Left ventricle myocardium inferior (tissue), 1 donor: ENCODE data around the gene MYBPC3. TPM values are rescaled to one million over a fixed set of nuclear protein-coding genes. Genes with fewer than 3 reads are reported as not detected.
A peak's percentile ranks its signal among the peaks of the same experiment; 100 is the strongest.

Experiments
- DNase-seq: peaks from one replicate; pipeline ENCODE4 v3.0.0-alpha.2; 2020
- H3K27ac ChIP-seq: fragments of 200-600 bp; replicated peaks from 2 replicates; pipeline ENCODE4 v1.8.0; 2021
- H3K27me3 ChIP-seq: fragments of 200-600 bp; 2 replicates; pipeline ENCODE4 v1.8.0; 2021; ENCODE audit warnings: low read depth
- H3K36me3 ChIP-seq: fragments of 200-600 bp; 2 replicates; pipeline ENCODE4 v1.8.0; 2021
- H3K4me1 ChIP-seq: fragments of 200-600 bp; 2 replicates; pipeline ENCODE4 v1.8.0; 2021
- H3K4me3 ChIP-seq: fragments of 200-600 bp; 2 replicates; pipeline ENCODE4 v1.8.0; 2021; ENCODE audit warnings: mild to moderate bottlenecking, moderate library complexity
- H3K9me3 ChIP-seq: fragments of 200-600 bp; replicated peaks from 2 replicates; pipeline ENCODE4 v1.8.0; 2021
- intact Hi-C: fragments of 100-400 bp; cut with micrococcal nuclease; formaldehyde crosslinking; loops from one replicate; pipeline ENCODE4 v1.11.0; 2022
- total RNA-seq: library from RNA; stranded (reverse); fragmentation: NEBNext Ultra II Directional; extraction: Animal tissue kit (Norgen Biotek cat#: 25700); gene quantifications from one replicate; pipeline ENCODE4 v1.2.1, GENCODE V29; 2021
- TF ChIP-seq, protein P1 (sequence below): fragments of 200-600 bp; IDR thresholded peaks from 2 replicates; pipeline ENCODE4 v1.8.0; 2021; ENCODE audit warnings: antibody characterized with exemption, mild to moderate bottlenecking, borderline replicate concordance
- donor health status: DM: no; HTN: yes; CAD: no; lungs with severe emphysema.

The MYBPC3 gene
- total RNA-seq, 1 donor from 2014 or later, result 2,538 TPM

GRCh38 chr11:47396049-47396320 lies 43.5 kb upstream of the MYBPC3 start:
- TF ChIP-seq, protein P1, sequence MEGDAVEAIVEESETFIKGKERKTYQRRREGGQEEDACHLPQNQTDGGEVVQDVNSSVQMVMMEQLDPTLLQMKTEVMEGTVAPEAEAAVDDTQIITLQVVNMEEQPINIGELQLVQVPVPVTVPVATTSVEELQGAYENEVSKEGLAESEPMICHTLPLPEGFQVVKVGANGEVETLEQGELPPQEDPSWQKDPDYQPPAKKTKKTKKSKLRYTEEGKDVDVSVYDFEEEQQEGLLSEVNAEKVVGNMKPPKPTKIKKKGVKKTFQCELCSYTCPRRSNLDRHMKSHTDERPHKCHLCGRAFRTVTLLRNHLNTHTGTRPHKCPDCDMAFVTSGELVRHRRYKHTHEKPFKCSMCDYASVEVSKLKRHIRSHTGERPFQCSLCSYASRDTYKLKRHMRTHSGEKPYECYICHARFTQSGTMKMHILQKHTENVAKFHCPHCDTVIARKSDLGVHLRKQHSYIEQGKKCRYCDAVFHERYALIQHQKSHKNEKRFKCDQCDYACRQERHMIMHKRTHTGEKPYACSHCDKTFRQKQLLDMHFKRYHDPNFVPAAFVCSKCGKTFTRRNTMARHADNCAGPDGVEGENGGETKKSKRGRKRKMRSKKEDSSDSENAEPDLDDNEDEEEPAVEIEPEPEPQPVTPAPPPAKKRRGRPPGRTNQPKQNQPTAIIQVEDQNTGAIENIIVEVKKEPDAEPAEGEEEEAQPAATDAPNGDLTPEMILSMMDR, result no peak
- peak overlapping the region; percentile 87 for H3K27ac ChIP-seq
- H3K36me3 ChIP-seq, result no peaks in the 10 kb centered on the region
- no peaks in the 10 kb centered on the region for H3K9me3 ChIP-seq
- DNase-seq, result no peak
- intact Hi-C loops, result no loop called here
- no peaks in the 10 kb centered on the region for H3K27me3 ChIP-seq
- peaks cover 40% of the 10 kb centered on the region for H3K4me1 ChIP-seq
- H3K4me3 ChIP-seq, result no peak overlapping the region

DNA sequence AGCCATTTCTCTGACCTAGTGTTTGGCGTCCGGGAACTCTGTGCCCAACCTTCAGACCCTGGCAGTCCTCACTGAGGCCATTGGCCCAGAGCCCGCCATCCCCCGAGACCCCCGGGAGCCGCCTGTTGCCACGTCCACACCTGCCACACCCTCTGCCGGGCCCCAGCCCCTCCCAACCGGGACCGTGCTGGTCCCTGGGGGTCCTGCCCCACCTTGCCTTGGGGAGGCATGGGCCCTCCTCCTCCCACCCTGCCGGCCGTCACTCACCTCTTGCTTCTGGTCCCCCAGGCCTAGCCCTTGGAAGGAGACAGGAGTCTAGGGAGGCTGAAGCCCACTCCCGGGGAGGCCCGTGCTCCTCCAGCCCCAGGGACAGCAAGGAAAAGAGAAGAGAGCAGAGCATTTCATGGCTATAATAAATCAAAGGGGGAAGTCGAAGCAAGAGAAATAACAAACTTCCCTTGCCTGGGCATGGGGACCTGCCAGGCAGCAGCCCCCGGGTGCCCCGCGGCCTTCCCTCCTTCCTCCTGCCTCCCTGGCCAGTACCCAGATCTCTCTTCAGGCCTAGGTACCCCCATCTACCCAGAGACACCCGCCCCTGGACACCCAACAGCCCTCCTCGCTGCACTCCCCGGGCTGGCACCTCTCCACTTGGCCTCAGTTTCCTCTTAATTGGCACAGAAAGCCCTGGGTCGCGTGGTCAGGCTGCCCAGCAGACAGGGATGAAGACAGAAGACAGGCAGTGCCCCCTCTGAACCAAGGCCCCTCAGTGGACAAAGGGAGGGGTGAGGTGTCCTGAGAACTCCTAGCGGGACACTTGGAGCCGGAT lies 42.9 kb upstream of the MYBPC3 start:
- Histone ChIP-seq H3K36me3 (no peaks in the 10 kb centered on the region), H3K9me3 (no peaks in the 10 kb centered on the region), H3K4me1 (peaks cover 34% of the 10 kb centered on the region), H3K27ac (peak overlapping the region; percentile 87), H3K27me3 (no peaks in the 10 kb centered on the region), H3K4me3 (peak overlapping the region; percentile 28)
- TF ChIP-seq, protein P1, result no peak
- intact Hi-C loops, result no loop called here
- no peak for DNase-seq

DNA sequence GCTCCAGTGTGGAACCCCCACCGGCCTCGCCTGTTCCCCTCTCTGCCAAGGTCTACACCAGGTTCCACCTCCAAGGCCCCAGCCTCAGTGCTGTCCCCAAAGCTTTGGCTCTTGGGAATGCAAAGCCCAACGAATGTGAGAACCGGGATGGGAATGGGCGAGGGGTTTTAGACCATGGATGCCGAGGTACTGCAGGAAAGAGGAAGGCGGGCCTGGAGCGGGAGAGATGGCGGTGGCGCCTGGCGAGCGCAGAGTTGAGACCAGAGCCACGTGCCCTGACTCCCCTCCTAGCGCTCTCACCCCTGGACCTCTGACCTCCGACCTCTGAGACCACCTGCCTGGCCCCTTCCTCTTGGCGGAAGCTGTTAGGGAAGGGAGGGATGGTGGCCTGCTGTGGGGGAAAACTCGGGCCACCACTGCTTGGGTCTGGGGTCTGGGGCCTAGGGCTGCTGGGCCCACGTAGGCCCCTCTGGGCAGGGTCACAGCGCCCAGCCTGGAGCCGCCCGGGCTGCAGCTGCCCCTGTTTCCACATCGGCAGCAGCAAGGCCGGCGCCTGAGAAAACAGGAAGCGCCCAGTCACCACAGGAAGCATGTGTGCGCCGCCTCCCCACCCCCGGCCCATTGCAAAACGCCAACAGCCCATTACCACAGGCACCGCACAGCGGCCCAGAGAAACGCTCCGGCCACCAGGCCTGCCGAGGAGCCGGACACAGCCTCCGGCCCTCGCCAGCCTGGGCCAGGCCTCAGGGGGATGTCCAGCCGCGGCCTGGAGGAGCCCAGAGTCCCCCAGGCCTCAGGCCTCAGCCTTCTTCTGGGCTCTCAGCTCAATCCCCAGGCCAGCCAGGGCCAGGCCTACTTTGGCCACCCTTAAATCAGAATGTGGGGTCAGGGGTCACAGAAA lies 42.1 kb upstream of the MYBPC3 start:
- DNase-seq, result peak; percentile 70
- TF ChIP-seq, protein P1, result no peak

DNA sequence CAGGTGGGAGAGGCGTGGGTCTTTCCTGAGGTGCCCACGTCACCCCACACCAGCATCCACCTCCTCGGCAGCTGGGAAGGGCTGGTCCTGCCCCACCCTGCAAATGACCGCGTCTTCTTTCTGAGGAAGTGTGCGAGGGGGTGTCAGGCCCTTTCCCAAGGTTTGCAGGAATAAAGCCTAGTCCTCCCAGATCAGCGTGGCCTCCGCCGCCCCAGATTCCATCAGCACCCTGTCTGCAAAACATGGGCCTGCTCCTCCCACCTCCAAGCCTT lies 41.5 kb upstream of the MYBPC3 start:
- no peaks in the 10 kb centered on the region for H3K27me3 ChIP-seq
- H3K36me3 ChIP-seq, result no peaks in the 10 kb centered on the region
- H3K4me3 ChIP-seq, result peak overlapping the region; percentile 28
- no peaks in the 10 kb centered on the region for H3K9me3 ChIP-seq
- TF ChIP-seq, protein P1, result no peak
- peaks cover 25% of the 10 kb centered on the region for H3K4me1 ChIP-seq
- intact Hi-C loops, result no loop called here
- DNase-seq, result no peak
- peak overlapping the region; percentile 87 for H3K27ac ChIP-seq

More for the DNA sequence above, 42.1 kb upstream of the MYBPC3 start:
- Histone ChIP-seq H3K4me3 (peak overlapping the region; percentile 28), H3K9me3 (no peaks in the 10 kb centered on the region), H3K27ac (peak overlapping the region; percentile 87), H3K27me3 (no peaks in the 10 kb centered on the region), H3K36me3 (no peaks in the 10 kb centered on the region), H3K4me1 (peaks cover 26% of the 10 kb centered on the region)
- intact Hi-C loops, result no loop called here

GRCh38 chr11:47393163-47394049 lies 40.9 kb upstream of the MYBPC3 start:
- intact Hi-C loops, result no loop called here

More at GRCh38 chr11:47393163-47394049, 40.9 kb upstream of the MYBPC3 start:
- H3K36me3 ChIP-seq, result no peaks in the 10 kb centered on the region
- DNase-seq, result peak; percentile 47
- peaks cover 25% of the 10 kb centered on the region for H3K4me1 ChIP-seq
- TF ChIP-seq, protein P1, result no peak
- no peaks in the 10 kb centered on the region for H3K9me3 ChIP-seq
- peak overlapping the region; percentile 28 for H3K4me3 ChIP-seq
- H3K27me3 ChIP-seq, result no peaks in the 10 kb centered on the region
- peak overlapping the region; percentile 87 for H3K27ac ChIP-seq
